CD14-positive monocyte (primary cell): ENCODE results near the gene TXNRD1. TPM values are rescaled to one million over a fixed set of nuclear protein-coding genes. Genes with fewer than 3 reads are reported as not detected.

ENCODE experiments used
- DNase-seq, 3 donors: peaks; one replicate each; pipeline ENCODE4 v3.0.0-alpha.2; 2011 to 2022
- H2AFZ ChIP-seq: 2 replicates; pipeline ENCODE4 v1.6.0; 2012; ENCODE audit warnings: mild to moderate bottlenecking, low read depth, low read length, inconsistent platforms; ENCODE audit not compliant: insufficient read depth, poor library complexity, severe bottlenecking
- H3K27ac ChIP-seq, 2 donors: 1 replicate in 1 of 2; 2 replicates in 1 of 2; pipeline ENCODE4 v1.5.1; 2012 to 2013; ENCODE audit warnings: low read length in 2 of 2, control low read depth in 1 of 2, inconsistent platforms in 1 of 2, low read depth in 1 of 2, mild to moderate bottlenecking in 1 of 2
- H3K27me3 ChIP-seq, 2 donors: one replicate each; pipeline versions ENCODE4 v1.6.0 to v1.6.1; 2011 to 2013; ENCODE audit warnings: low read length in 2 of 2; ENCODE audit not compliant: control insufficient read depth in 2 of 2, insufficient read depth in 2 of 2
- H3K36me3 ChIP-seq, 2 donors: replicated peaks in 1 of 2; 1 replicate in 1 of 2; 2 replicates in 1 of 2; pipeline versions ENCODE4 v1.5.1 to v1.6.1; 2012 to 2013; ENCODE audit warnings: low read length in 2 of 2, control low read depth in 1 of 2, inconsistent platforms in 1 of 2, mild to moderate bottlenecking in 1 of 2; ENCODE audit not compliant: insufficient read depth in 2 of 2, control insufficient read depth in 1 of 2
- H3K4me1 ChIP-seq, 2 donors: 1 replicate in 1 of 2; 2 replicates in 1 of 2; pipeline versions ENCODE4 v1.5.1 to v1.6.1; 2012 to 2013; ENCODE audit warnings: low read length in 2 of 2, control low read depth in 1 of 2, inconsistent platforms in 1 of 2, mild to moderate bottlenecking in 1 of 2, moderate library complexity in 1 of 2; ENCODE audit not compliant: insufficient read depth in 2 of 2, control insufficient read depth in 1 of 2
- H3K4me2 ChIP-seq: replicated peaks from 2 replicates; pipeline ENCODE3; 2012; ENCODE audit warnings: low read length, moderate library complexity, mild to moderate bottlenecking; ENCODE audit not compliant: poor library complexity, severe bottlenecking; ENCODE audit errors: extremely low read depth
- H3K4me3 ChIP-seq, 3 experiments: fragments of 200-600 bp in 1 of 3; sonication (generic) in 1 of 3; replicated peaks in 1 of 3; 1 replicate in 2 of 3; 2 replicates in 1 of 3; pipeline ENCODE4 v1.5.1; 2011 to 2013; ENCODE audit warnings: low read length in 3 of 3, mild to moderate bottlenecking in 3 of 3, control low read depth in 2 of 3, low read depth in 2 of 3, inconsistent platforms in 1 of 3, moderate library complexity in 1 of 3
- H3K79me2 ChIP-seq: 2 replicates; pipeline ENCODE4 v1.6.0; 2012; ENCODE audit warnings: mild to moderate bottlenecking, control low read depth, inconsistent platforms, low read length, moderate library complexity; ENCODE audit not compliant: insufficient read depth
- H3K9ac ChIP-seq: 2 replicates; pipeline ENCODE4 v1.6.0; 2017; ENCODE audit warnings: low read length, mild to moderate bottlenecking; ENCODE audit not compliant: insufficient read depth, poor library complexity, severe bottlenecking
- H3K9me3 ChIP-seq, 2 donors: replicated peaks in 1 of 2; 1 replicate in 1 of 2; 2 replicates in 1 of 2; pipeline versions ENCODE4 v1.5.1 to v1.6.1; 2012 to 2013; ENCODE audit warnings: low read length in 2 of 2, control low read depth in 1 of 2; ENCODE audit not compliant: control insufficient read depth in 1 of 2, insufficient read depth in 1 of 2
- H4K20me1 ChIP-seq: 2 replicates; pipeline ENCODE4 v1.6.0; 2012; ENCODE audit warnings: mild to moderate bottlenecking, low read length, control low read depth, moderate library complexity; ENCODE audit not compliant: insufficient read depth
- H3K27ac Mint-ChIP-seq, 7 donors: one replicate each; pipeline ENCODE4 v1.8.0; 2020; ENCODE audit warnings: mild to moderate bottlenecking in 7 of 7, mixed read lengths in 7 of 7, moderate library complexity in 6 of 7, inconsistent platforms in 2 of 7
- H3K27me3 Mint-ChIP-seq, 3 donors: one replicate each; pipeline ENCODE4 v1.8.0; 2021 to 2022; ENCODE audit warnings: low read depth in 3 of 3, mild to moderate bottlenecking in 3 of 3, mixed read lengths in 3 of 3, moderate library complexity in 3 of 3, inconsistent platforms in 1 of 3
- H3K36me3 Mint-ChIP-seq, 2 donors: one replicate each; pipeline ENCODE4 v1.8.0; 2020; ENCODE audit warnings: mixed read lengths in 2 of 2, inconsistent platforms in 1 of 2, mild to moderate bottlenecking in 1 of 2
- H3K4me1 Mint-ChIP-seq: one replicate; pipeline ENCODE4 v1.8.0; 2020; ENCODE audit warnings: mild to moderate bottlenecking, mixed read lengths
- H3K4me3 Mint-ChIP-seq, 2 donors: one replicate each; pipeline ENCODE4 v1.8.0; 2020; ENCODE audit warnings: mild to moderate bottlenecking in 2 of 2, mixed read lengths in 2 of 2, moderate library complexity in 1 of 2
- H3K9me3 Mint-ChIP-seq, 7 donors: one replicate each; pipeline ENCODE4 v1.8.0; 2020 to 2022; ENCODE audit warnings: mixed read lengths in 7 of 7, mild to moderate bottlenecking in 6 of 7, moderate library complexity in 6 of 7, inconsistent platforms in 2 of 7
- CTCF ChIP-seq: fragments of 200-600 bp; IDR thresholded peaks from one replicate; pipeline ENCODE4 v1.8.0; 2022; ENCODE audit warnings: antibody characterized with exemption, mild to moderate bottlenecking
- WGBS: methylation state at CpG from one replicate; pipeline ENCODE4 v1.1.5; 2013; ENCODE audit warnings: missing lambda C conversion rate; ENCODE audit not compliant: insufficient coverage; 5-methylcytosine and 5-hydroxymethylcytosine counted together
- intact Hi-C, 2 donors: fragments of 100-400 bp; cut with micrococcal nuclease; formaldehyde crosslinking; loops; one replicate each; pipeline versions ENCODE4 v1.15.0 to v1.15.1; 2023
- polyA plus RNA-seq, 3 donors: library from polyadenylated mRNA; depleted of rRNA in 1 of 3; unstranded in 2 of 3; stranded (reverse) in 1 of 3; fragments of 300-500 nt in 2 of 3; fragments of >200 nt in 1 of 3; fragmentation: Illumina TruSeq in 2 of 3; gene quantifications; 1 replicate in 2 of 3; 2 replicates in 1 of 3; pipeline ENCODE4 v1.2.3, GENCODE V29; 2012 to 2021

The TXNRD1 gene
- polyA plus RNA-seq, 3 donors: 26.9 to 46.1 (median 29.2) TPM

- H3K9ac ChIP-seq: no peak overlapping the region
- H3K4me1 ChIP-seq: no peaks in the 10 kb centered on the region
- no CpG with 5 or more reads among the region's 2 CpGs for WGBS
- intact Hi-C loops: no loop called here
- no peak overlapping the region for H3K27ac ChIP-seq
- no peaks in the 10 kb centered on the region for H3K27me3 Mint-ChIP-seq
- no peak overlapping the region for H2AFZ ChIP-seq
- no peaks in the 10 kb centered on the region for H3K27me3 ChIP-seq
- no peaks in the 10 kb centered on the region for H3K9me3 ChIP-seq
- H4K20me1 ChIP-seq: no peaks in the 10 kb centered on the region
- peaks cover 5% of the 10 kb centered on the region for H3K4me1 Mint-ChIP-seq
- no peaks in the 10 kb centered on the region for H3K79me2 ChIP-seq
- H3K4me3 Mint-ChIP-seq: no peak overlapping the region
- H3K36me3 Mint-ChIP-seq: no peaks in the 10 kb centered on the region
- no peak for DNase-seq
- no peaks in the 10 kb centered on the region for H3K36me3 ChIP-seq
- peaks cover 5 to 10% (median 8%) of the 10 kb centered on the region in 7 donors for H3K9me3 Mint-ChIP-seq
- TF ChIP-seq CTCF: no peak
- no peak overlapping the region for H3K4me2 ChIP-seq
- H3K4me3 ChIP-seq: no peak overlapping the region
- no peak overlapping the region for H3K27ac Mint-ChIP-seq
Measured at GRCh38 chr12:104197264-104197663, 18.3 kb upstream of the TXNRD1 start.

- Histone ChIP-seq H3K4me1 (no peaks in the 10 kb centered on the region), H3K4me2 (no peak overlapping the region), H4K20me1 (no peaks in the 10 kb centered on the region), H3K9ac (no peak overlapping the region), H3K36me3 (no peaks in the 10 kb centered on the region), H3K27ac (no peak overlapping the region), H3K79me2 (no peaks in the 10 kb centered on the region), H2AFZ (no peak overlapping the region), H3K4me3 (no peak overlapping the region), H3K27me3 (no peaks in the 10 kb centered on the region), H3K9me3 (no peaks in the 10 kb centered on the region)
- Mint-ChIP-seq H3K27me3 (peaks cover 0 to 1% (median 0%) of the 10 kb centered on the region in 3 donors), H3K36me3 (no peaks in the 10 kb centered on the region), H3K4me3 (no peak overlapping the region), H3K4me1 (peaks cover 5% of the 10 kb centered on the region), H3K9me3 (peaks cover 5 to 10% (median 8%) of the 10 kb centered on the region in 7 donors), H3K27ac (no peak overlapping the region)
- intact Hi-C loops: loop anchor here (2.0 to 5.0 kb wide), 2 partner anchors 157 to 159 kb away; no protein-coding TSS in a partner anchor
- no peak for TF ChIP-seq CTCF
- DNase-seq: no peak
- no CpG with 5 or more reads among the region's 2 CpGs for WGBS
Measured at GRCh38 chr12:104199964-104200363, 15.6 kb upstream of the TXNRD1 start.
